ENCODE data around the gene KCNV2. TPM values are rescaled to one million over a fixed set of nuclear protein-coding genes. Genes with fewer than 3 reads are reported as not detected.

KCNV2 gene
- total and polyA plus RNA-seq, 2 donors (not counting 1 experiment from before 2014, with no cell fraction given): not detected

- TF ChIP-seq EZH2 (IDR thresholded peaks at IDR 0.05; ENCODE audit: borderline replicate concordance, insufficient read depth, low read depth, low read length, poor library complexity, severe bottlenecking) (no peak), CTCF (IDR thresholded peaks at IDR 0.05) (no peak)
- no peaks in the 10 kb centered on the region for H3K79me2 ChIP-seq (ENCODE audit: control insufficient read depth, insufficient read depth, low read length)
- no peak overlapping the region for H3K9ac ChIP-seq (ENCODE audit: low read length)
- intact Hi-C loops (cut with micrococcal nuclease): no loop called here
- no peak overlapping the region for H3K4me3 ChIP-seq (ENCODE audit: control extremely low read depth in 1 of 5, extremely low read depth in 1 of 5, insufficient read depth in 1 of 5, low read depth in 2 of 5, low read length in 4 of 5)
- no peak overlapping the region for H2AFZ ChIP-seq (ENCODE audit: insufficient read depth, low read depth, low read length, poor library complexity, severe bottlenecking)
- Mint-ChIP-seq H3K9me3 (ENCODE audit: insufficient read depth) (no peaks in the 10 kb centered on the region), H3K27ac (no peak overlapping the region), H3K27me3 (no peaks in the 10 kb centered on the region), H3K4me3 (no peak overlapping the region), H3K4me1 (no peaks in the 10 kb centered on the region)
- no peak overlapping the region for H3K4me2 ChIP-seq (replicated peaks; ENCODE audit: low read depth, low read length, poor library complexity, severe bottlenecking)
- H3K4me1 ChIP-seq (ENCODE audit: control insufficient read depth in 2 of 2, insufficient read depth in 2 of 2, low read length in 2 of 2): no peaks in the 10 kb centered on the region
- ATAC-seq (ENCODE audit: low read depth) (no peak), DNase-seq (no peak)
- no peaks in the 10 kb centered on the region for H3K27me3 ChIP-seq (replicated peaks in 1 of 4; ENCODE audit: control extremely low read depth in 1 of 4, control insufficient read depth in 3 of 4, insufficient read depth in 4 of 4, low read length in 3 of 4)
- peaks cover 0 to 1% (median 0%) of the 10 kb centered on the region in 3 donors for H3K9me3 ChIP-seq (ENCODE audit: control extremely low read depth in 1 of 3, control insufficient read depth in 2 of 3, insufficient read depth in 1 of 3, low read length in 2 of 3)
- no CpG with 5 or more reads among the region's 1 CpG for WGBS (ENCODE audit: insufficient coverage)
- H3K36me3 ChIP-seq (replicated peaks in 1 of 2; ENCODE audit: control extremely low read depth in 1 of 2, control insufficient read depth in 1 of 2, extremely low read depth in 1 of 2, insufficient read depth in 2 of 2, low read length in 1 of 2): peaks cover 0 to 8% of the 10 kb centered on the region in 2 experiments
- H3K27ac ChIP-seq (ENCODE audit: low read length in 2 of 2): no peak overlapping the region
- CTCF ChIA-PET: no interaction called here
- POLR2A ChIA-PET: no interaction called here
- H4K20me1 ChIP-seq (ENCODE audit: control insufficient read depth, insufficient read depth, low read length, poor library complexity, severe bottlenecking): no peaks in the 10 kb centered on the region
Observed at GRCh38 chr9:2755285-2755684, 38.0 kb downstream of the KCNV2 start.

GRCh38 chr9:2758162-2758897, 41.0 kb downstream of the KCNV2 start:
- intact Hi-C loops (cut with micrococcal nuclease): no loop called here
- Mint-ChIP-seq H3K9me3 (ENCODE audit: insufficient read depth) (no peaks in the 10 kb centered on the region), H3K4me3 (no peak overlapping the region), H3K27me3 (no peaks in the 10 kb centered on the region), H3K27ac (no peak overlapping the region), H3K4me1 (no peaks in the 10 kb centered on the region)
- no peaks in the 10 kb centered on the region for H3K36me3 ChIP-seq (replicated peaks in 1 of 2; ENCODE audit: control extremely low read depth in 1 of 2, control insufficient read depth in 1 of 2, extremely low read depth in 1 of 2, insufficient read depth in 2 of 2, low read length in 1 of 2)
- H3K9me3 ChIP-seq (ENCODE audit: control extremely low read depth in 1 of 3, control insufficient read depth in 2 of 3, insufficient read depth in 1 of 3, low read length in 2 of 3): peaks cover 0 to 1% (median 0%) of the 10 kb centered on the region in 3 donors
- H3K79me2 ChIP-seq (ENCODE audit: control insufficient read depth, insufficient read depth, low read length): no peaks in the 10 kb centered on the region
- H3K27me3 ChIP-seq (replicated peaks in 1 of 4; ENCODE audit: control extremely low read depth in 1 of 4, control insufficient read depth in 3 of 4, insufficient read depth in 4 of 4, low read length in 3 of 4): no peaks in the 10 kb centered on the region
- no peaks in the 10 kb centered on the region for H4K20me1 ChIP-seq (ENCODE audit: control insufficient read depth, insufficient read depth, low read length, poor library complexity, severe bottlenecking)
- WGBS (ENCODE audit: insufficient coverage): 80% methylated on average over 1 of the region's 2 CpGs
- no peak for TF ChIP-seq EZH2 (IDR thresholded peaks at IDR 0.05; ENCODE audit: borderline replicate concordance, insufficient read depth, low read depth, low read length, poor library complexity, severe bottlenecking)
- no peak for TF ChIP-seq CTCF (IDR thresholded peaks at IDR 0.05)
- ChIA-PET POLR2A (no interaction called here), CTCF (no interaction called here)
- no peak overlapping the region for H3K27ac ChIP-seq (ENCODE audit: low read length in 2 of 2)
- H3K4me3 ChIP-seq (ENCODE audit: control extremely low read depth in 1 of 5, extremely low read depth in 1 of 5, insufficient read depth in 1 of 5, low read depth in 2 of 5, low read length in 4 of 5): no peak overlapping the region
- H2AFZ ChIP-seq (ENCODE audit: insufficient read depth, low read depth, low read length, poor library complexity, severe bottlenecking): no peak overlapping the region
- ATAC-seq (ENCODE audit: low read depth) (no peak), DNase-seq (no peak)
- H3K4me2 ChIP-seq (replicated peaks; ENCODE audit: low read depth, low read length, poor library complexity, severe bottlenecking): no peak overlapping the region
- no peaks in the 10 kb centered on the region for H3K4me1 ChIP-seq (ENCODE audit: control insufficient read depth in 2 of 2, insufficient read depth in 2 of 2, low read length in 2 of 2)
- H3K9ac ChIP-seq (ENCODE audit: low read length): no peak overlapping the region

Data from B cell (primary cell).